NCI-H2107 (cell line): ENCODE results near the gene PHOSPHO1.

Source experiments
- DNase-seq: peaks from one replicate; lab custom pipeline; 2025; lab: John Stamatoyannopoulos, UW

PHOSPHO1 gene

DNA sequence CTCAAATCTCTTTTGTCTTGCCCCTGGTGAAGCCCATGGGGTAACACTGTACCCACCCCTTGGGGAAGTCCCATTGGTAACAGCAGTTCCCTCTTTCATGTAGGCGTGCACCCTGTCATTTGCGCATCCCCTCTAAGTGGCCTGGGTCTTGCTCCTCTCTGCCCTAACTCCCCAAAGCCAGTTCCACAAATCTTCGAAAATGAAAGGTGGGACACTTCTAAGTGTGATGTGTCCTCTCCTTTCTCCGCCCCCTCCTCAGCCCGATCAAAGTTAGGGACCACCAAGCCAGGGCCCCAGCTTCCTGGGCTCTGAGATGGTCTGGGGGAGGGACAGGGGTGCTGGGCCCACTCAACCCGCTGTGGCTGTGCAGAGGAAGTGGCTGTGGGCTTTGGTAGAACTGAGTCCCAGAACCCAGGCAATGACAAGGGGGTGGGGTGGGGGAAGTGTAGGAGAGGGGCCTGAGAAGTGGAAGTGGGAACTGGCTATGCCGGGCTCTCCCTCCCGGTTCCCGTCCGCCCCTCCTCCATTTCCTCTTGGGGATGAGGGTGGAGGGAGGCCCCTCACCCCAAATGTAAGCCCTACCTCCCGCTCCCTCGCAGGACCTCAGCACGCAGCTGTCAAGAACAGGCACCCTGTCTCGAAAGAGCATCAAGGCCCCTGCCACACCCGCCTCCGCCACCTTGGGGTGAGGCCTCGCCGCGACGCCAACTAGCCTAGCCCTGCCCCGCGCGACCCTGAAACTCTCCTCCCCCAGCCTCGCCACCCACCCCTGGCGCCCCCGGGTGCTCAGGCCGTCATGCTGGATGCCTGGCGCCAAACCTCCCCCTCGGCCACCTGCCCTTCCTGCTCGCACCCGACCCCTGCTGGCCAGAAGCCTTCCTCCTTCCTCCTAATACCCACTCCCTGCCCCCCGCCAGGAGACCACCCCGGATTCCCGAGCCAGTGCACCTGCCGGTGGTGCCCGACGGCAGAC, 11.4 kb downstream of the PHOSPHO1 start:
- no peak for DNase-seq

DNA sequence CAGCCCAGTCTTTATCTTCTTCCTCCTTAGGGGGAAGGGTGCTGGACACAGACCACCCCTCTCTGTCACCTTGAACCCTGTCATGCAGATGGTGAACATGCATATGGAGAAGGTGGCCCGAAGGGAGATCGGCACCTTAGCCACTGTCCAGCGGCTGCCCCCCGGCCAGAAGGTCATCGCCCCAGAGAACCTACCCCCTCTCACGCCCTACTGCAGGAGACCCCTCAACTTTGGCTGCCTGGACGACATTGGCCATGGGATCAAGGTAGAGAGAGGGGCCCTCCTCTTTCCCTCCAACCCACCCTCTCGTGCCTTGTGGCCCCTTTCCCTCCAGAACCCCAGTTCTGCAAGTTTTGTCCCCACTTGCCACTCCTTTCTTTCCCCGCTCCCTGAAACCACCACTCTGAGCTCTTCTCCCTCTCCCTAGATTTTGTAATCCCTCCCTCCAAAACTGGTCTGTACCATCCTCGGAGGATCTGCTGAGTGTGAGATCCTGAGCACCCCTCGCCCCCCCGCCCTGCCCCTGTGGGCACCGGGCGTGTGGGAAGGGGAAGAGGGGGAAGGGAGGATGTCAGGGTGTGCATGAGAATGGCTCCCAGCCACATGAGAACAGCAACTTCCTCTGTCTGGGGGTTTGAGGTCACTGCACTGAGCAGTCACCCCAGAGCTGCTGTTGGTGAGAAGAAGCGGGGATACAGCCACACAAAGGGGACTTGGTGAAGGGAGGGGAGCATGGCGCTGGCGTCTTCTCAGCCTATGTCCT, 12.8 kb downstream of the PHOSPHO1 start:
- no peak for DNase-seq

DNA sequence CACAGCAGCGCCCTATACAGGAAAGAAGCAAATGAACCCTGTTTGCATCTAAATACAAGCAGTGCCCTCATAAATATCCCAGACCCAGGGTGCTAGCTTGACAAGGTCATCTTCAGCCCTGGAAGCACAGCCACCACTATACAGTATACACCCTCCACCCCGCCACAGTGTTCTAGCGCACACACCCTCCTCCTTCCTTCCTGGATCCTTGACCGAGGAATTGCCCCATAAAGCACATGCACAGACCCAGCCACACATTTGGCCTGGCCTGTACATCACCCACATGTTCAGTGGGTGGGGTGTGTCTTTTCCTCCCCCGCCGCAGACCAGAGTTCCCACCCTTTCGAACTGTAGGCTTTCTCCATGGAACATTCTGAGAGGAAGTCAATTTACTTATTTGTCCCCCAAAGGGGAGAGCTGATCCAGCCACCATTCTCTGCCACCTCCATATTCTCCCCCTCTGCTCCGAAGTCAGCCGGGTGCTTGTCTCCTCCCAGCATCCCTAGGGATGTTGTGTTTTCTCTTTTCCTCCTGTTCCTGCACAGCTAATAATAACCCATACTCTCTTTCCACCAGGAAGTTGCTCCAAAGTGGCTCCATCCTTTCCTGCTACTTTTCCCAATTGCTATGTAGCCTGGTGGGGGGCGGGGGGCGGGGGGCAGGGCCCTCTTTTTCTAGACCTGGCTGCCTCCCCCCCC, 13.5 kb downstream of the PHOSPHO1 start:
- no peak for DNase-seq

DNA sequence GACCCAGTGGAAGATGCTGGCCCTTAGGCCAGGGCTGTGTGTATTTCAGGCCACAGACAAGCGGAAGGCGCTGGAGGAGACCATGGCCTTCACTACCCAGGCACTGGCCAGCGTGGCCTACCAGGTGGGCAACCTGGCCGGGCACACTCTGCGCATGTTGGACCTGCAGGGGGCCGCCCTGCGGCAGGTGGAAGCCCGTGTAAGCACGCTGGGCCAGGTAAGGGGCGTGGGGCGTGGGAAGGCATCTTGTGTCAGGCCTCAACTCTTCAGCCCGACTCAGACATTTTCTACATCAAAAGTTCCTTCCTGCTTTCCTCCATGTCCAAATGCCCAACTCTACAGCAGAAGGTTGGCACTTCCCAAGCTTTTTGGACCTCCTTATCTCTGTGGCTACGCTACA, 14.1 kb downstream of the PHOSPHO1 start:
- no peak for DNase-seq

DNA sequence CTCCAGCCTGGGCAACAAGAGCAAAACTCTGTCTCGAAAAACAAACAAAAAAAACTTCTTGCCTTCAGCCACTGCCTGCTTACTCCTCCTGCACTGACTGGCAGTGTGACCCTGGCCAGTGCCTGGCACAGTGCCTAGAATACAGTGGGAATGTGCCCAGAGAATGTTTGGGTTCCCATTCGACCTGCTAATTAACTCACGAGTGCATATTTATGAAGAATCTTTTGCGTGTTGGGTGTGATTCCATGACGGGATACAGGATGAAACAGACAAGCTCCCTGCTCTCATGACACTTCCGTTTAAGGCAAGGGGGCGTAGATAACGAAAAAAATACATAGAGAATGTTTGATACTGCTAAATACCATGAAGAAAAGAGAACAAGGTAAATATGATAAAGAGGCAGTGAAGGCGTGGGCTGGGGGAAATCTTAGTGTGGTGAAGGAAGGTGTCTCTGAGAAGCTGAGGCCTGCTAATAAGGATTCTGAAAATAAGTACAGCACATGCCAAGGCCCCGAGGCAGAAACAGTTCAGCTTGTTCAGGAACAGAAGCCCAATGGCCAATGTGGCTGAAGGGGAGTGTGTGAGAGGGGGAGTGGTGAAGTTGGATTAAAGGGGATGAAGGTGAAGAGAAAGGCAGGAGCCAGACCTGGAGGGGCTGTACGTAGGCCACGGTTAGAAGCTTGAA, 15.8 kb downstream of the PHOSPHO1 start:
- DNase-seq: no peak

DNA sequence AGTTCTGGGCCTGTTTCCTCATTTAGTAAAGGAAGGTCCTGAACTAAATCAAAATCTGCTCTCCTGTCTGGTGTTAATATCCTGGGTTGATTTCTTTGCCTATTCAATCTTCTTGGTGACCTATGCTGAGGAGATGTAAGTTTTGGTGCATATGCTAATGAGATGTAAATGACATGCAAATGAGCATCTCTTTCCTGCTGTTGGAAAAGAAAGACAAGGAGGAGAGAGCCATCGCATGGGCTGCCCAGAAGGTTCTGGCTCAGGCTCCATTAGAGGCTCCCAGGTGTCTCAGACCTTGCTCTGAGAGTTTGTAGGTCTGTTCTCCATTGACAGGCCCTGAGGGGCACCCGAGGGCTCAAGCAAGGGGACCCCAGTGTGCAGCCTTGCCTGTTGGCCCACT, 16.7 kb downstream of the PHOSPHO1 start:
- no peak for DNase-seq

DNA sequence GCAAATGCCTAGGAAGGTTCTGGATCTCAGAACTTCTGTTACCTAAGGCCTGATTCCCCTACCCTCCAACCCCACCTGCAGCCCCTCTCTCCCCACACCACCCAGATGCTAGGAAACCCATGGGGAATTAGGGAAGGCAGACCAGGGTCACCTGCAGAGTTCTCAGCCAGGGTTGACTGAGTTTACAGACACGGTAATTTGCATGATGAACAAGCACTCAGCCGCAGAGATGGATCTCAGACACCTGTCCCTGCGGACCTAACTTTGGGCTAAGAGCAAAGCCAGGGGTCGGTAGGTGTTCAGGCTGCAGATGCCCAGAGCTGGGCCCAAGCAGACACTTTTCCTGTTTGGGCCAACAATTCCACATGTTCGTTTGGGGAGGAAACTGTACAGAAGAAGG, 17.2 kb downstream of the PHOSPHO1 start:
- DNase-seq: no peak

DNA sequence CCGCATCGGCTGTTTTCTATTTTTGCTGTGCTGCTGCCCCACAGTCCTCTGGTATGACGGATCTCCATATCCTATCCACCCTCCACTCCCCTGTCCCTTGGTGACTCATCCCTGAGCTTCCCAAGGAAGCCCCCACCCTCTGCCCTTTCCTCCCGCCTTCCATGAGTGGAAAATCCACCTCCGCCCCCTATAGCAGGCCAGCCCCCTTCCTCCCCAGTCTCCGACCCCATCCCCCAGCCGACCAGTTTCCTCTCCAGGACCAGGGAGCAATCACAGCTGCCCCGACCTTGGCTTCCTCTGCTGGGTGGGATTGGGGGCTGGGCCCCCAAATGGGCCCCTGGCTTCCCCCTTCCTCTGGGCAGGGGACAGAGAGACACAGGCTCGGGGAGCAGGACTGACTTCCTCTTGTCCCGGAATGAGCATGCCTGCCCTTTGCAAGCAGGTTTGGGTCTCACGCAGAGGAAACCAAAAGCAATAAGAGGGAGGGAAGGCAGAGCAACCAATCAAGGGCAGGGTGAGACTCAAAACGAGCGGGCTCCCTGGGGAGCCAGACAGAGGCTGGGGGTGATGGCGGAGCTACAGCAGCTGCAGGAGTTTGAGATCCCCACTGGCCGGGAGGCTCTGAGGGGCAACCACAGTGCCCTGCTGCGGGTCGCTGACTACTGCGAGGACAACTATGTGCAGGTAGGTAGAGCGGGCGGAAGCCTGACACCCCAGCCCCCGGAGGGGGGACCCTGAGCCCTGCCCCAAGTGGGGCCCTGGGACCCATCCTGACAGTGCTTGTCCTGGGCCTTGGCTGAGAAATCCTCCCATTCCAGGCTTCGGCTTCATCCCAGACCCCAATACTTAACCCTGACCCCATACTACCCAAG, 20.2 kb downstream of the PHOSPHO1 start, which contains the start of the genes ABI3 and GNGT2:
TSS of gene ABI3 (plus strand) at position 550 of the 872 bp plus-strand sequence. CDS start at position 568, 18 bp downstream.
TSS of gene GNGT2 (minus strand) at position 417 of the 872 bp plus-strand sequence. CDS start 3,152 bp downstream, outside the sequence.
- no peak for DNase-seq

DNA sequence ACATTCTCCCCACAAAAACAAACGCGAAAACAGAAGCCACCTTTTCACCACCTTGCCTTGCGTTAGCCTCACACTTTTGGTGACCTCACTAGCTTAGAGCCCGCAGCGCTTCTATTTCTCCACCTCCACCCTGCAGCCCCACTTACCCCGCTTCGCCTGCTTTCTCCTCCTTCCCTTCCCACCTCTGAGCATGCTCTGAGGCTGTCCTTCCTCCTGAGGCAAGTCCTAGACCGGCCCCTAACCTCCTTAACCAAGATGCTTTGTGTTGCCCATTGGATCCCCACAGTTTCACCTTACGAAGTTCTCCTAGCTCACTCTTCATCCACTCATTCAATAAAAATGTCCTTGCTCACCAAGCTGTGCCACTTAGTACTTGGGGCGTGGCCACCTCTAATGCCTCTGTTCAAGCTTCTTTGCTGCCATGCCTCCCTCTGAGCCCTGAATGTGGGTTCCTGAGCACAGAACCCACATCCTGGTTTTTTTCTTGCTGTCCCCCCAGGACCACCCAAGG, 21.5 kb downstream of the PHOSPHO1 start:
- no peak for DNase-seq

DNA sequence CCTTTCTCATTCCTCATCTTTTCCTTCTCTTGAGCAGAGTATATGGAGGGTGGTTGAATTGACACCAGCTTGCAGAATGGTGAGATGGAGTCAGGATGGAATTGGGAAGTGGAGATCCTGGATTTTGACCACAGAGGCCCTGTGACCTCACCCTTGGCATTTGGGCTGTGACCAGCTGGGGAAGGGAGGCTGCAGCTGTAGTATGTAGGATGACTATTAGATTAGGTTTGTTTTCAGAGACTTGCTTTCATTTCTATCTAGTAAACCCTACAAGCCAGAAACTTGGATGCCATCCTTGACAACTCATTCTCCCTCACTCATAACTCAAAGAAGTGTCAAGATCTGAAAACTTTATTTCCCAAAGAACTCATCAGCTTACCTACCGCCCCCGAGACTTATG, 26.1 kb downstream of the PHOSPHO1 start:
- DNase-seq: no peak

DNA sequence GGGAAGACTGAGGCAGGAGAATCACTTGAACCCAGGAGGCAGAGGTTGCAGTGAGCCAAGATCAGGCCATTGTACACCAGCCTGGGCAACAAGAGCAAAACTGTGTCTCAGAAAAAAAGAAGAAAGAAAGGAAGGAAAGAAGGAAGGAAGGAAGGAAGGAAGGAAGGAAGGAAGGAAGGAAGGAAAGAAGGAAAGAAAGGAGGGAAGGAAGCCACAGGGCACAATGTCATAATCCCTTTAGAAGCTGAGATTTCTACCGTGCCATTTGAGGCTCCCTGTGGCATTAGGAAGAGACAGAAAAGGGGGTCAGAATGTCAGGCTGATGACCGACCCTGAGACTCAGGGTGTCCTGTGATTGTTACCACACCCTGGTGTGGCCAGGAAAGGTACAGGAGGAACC, 26.8 kb downstream of the PHOSPHO1 start:
- DNase-seq: no peak

DNA sequence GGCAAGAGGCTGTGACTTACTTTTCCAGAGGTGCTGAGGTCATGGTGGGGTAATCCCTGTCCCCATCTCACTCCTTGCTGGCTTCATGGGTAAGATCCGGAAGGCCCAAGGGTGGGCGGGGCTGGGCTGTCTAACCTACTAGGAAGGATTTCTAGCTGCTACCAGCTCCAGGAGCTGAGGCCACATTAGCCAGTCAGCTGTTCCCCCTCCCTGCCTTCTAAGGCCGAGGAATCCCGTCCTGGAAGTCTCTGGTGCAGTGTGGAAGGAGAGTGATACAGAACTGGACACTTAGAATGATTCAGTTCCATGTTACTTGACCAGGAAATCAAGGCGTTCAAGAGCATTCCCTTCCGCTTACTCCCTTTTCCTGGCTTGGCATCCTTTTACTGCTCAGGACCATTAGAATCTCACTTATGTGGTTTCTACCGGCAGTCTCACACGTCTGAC, 29.1 kb downstream of the PHOSPHO1 start:
- DNase-seq: no peak

DNA sequence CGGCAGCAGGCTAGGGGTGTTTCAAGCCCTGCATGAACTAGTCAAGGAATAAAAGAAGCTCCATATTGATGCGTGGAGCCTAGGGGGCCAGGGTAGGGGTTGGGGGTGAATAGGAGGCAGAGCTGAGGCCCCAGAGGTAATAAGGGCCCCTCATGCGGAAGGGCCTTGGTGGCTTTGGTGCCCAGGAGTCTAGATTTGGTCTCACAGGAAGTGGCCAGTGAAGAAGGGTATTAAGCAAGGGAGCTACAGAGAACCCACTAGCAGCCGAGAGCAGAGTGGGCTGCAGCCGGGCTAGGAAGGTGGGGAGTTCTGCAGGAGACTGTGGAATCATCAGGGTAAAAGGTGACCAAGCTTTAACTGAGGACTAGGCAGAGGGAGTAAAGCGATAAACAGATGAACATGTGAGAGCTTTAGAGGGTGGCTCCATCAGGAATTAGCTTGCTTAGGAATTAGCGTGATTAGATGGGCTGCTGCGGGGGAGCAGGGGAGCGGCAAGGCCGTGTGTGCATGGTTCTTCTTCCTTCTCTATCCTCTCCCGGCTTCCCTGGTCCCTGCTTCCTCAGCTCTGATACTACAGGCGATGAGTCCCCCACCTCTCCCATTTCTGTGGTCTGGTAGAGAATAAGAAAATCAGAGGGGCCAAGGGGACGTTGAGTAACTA, 30.0 kb downstream of the PHOSPHO1 start:
- DNase-seq: no peak

DNA sequence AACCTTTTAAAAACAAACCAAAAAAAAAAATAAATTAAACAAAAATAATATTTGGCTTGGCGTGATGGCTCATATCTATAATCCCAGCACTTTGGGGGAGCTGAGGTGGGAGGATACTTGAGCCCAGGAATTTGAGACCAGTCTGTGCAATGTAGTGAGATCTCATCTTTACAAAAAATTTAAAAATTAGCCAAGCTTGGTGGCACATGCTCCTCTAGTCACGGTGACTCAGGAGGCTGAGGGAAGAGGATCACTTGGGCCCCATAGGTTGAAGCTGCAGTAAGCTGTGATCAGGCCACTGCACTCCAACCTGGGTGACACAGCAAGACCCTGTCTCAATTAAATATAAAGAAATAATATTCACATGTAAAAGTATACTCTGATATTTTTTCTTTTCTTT, 32.4 kb downstream of the PHOSPHO1 start:
- DNase-seq: no peak

DNA sequence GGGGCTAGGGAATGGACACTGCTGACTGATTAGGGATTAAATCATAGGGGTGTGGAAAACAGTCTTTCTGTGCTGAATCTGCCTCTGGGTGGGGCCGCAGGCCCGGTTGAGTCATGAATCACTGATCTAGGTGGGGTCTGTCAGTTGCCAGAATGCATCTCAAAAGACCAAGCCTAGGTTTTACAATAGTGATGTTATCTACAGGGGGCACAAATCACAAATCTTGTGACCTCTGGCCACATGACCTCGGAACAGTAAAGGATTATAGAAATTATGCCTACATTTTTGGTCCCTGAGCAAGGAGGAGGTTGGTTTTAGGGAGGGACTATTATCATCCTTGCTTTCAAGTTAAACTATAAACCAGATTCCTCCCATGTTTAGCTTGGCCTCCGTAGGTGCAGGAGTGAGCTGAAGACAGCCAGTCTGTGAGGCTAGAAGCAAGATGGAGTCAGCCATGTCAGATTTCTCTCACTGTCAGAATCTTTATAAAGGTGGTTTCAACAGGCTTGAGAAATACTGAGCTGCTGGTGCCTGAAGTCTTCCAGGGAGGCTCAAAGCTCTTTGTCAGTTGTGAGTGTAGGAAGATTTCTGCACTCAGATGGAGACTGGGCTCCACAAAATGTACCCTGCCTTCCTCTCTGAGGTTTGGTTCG, 33.1 kb downstream of the PHOSPHO1 start:
- no peak for DNase-seq

DNA sequence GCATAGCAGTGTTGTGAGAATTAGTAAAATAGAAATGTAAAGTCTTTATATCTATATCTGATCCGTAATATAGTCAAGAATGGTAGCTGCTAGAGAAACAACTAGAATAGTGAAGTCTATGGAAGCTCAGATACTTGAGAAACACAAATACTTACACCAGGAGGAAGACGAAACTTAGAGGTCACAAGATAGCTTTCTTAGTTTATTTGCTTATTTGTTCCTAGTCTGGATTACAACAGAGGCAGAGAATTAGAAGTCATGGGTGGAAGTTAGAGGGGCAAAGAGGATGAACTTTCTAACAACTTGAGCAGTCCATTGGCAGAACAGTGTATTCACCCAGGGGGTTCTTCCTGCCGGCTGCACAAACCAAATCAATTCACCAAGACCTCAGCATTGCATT, 34.1 kb downstream of the PHOSPHO1 start:
- no peak for DNase-seq

DNA sequence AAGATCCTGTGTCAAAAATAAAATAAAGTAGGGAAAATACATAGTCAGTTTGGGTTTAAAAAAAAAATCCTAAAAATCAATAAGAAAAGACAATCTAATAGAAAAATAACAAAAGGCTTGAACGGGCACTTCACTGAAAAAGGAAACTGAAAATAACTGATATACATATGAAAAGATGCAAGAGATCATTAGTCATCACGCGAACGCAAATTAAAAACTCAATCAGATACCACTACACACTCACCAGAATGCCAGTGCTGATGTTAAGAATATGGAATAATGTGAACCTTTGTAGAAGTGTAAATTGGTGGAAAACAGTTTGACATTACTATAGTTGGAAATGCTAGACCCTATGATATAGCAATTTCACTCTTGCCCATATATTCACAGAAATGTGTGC, 34.8 kb downstream of the PHOSPHO1 start:
- no peak for DNase-seq

DNA sequence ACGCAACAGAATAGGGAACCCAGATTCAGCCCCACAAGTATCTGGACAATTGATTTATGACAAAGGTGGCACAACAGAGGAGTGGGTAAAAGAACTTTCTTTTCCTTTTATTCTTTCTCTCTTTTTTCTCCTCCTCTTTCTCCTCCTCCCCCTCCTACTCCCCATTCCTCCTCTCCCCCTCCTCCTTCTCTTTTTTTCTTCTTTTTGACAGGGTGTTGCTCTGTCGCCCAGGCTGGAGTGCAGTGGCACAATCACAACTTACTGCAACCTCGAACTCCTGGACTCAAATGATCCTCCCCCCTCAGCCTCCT, 36.3 kb downstream of the PHOSPHO1 start:
- DNase-seq: no peak

DNA sequence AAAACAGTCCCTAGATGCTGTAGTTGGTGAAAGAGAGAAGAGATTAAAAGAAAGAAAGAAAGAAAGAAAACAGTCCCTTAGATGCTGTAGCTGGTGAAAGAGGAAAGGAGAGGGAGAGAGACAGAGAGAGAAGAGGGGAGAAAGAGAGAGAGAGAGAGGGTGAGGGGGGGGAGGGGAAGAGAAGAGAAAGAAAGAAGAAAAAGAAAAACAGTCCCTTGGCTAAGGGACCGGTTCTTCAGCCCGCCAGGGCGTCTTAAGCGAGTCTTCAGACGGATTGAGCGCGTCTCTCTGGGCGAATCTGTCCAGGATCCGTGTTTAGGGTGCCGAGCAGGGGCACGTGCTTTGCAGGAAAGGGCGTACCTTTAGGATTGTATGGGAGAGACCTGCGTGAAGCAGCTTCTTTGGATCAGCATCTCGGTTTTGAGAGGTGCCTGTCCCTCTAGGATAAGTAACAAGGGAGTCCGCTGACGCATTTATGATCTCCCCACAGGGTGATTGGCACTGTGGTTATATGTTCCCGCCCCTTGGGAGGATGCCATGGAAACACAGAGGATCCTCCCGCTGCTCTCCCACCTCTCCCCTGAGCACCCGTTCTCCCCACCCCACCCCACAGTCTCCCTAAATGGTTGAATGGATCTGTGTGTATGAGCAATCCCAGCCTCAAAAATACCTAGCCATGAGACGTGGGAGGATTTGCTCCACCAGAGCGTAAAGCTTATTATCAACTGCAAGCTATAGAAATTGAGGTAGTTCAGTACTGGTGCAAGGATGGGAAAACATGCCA, 36.9 kb downstream of the PHOSPHO1 start:
- no peak for DNase-seq
